ENCODE measurements around the gene OR51E1. TPM values are rescaled to one million over a fixed set of nuclear protein-coding genes. Genes with fewer than 3 reads are reported as not detected.

Gene OR51E1
- total and polyA plus RNA-seq, 10 of the 15 experiments (the other 5 are each of a cell fraction or from before 2014, with no cell fraction given): not detected

DNA sequence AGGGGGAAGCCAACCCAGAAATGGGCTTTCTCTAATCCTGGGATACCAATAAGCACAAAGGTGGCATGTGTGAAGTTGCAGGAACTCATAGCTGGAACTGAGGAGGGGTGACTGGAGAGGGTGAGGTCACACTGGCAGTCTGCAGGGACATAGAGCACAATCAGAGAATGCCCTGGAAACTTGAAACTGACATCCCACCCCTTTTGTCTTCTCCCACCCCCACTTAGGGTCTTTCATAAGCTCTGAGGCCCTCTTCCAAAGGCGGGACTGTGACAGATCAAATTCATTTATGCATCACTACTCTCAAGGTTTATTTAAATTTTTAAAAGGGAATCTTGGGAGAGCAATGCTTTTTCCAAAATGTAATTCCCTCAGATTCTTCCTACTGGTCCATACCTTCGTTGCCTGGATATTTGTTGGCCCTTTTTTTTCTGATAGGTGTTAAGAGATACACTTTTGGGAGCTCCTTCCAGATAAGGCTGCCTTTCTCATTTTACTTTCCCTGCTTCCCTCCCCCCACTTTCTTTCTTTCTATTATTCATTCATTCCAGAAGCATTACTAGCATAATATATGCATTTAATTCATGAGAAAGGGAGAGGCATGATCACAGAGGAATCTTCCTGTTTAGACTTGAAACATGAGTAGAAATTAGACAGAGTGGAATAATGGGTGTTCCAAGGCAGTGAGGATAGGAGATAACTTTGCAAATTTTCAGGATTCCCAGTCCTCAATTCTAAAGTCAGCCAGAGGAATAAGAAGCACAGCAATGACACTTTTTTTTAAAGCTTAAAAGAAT lies 39.0 kb downstream of the OR51E1 start (continued):
- TF ChIP-seq, protein P1, sequence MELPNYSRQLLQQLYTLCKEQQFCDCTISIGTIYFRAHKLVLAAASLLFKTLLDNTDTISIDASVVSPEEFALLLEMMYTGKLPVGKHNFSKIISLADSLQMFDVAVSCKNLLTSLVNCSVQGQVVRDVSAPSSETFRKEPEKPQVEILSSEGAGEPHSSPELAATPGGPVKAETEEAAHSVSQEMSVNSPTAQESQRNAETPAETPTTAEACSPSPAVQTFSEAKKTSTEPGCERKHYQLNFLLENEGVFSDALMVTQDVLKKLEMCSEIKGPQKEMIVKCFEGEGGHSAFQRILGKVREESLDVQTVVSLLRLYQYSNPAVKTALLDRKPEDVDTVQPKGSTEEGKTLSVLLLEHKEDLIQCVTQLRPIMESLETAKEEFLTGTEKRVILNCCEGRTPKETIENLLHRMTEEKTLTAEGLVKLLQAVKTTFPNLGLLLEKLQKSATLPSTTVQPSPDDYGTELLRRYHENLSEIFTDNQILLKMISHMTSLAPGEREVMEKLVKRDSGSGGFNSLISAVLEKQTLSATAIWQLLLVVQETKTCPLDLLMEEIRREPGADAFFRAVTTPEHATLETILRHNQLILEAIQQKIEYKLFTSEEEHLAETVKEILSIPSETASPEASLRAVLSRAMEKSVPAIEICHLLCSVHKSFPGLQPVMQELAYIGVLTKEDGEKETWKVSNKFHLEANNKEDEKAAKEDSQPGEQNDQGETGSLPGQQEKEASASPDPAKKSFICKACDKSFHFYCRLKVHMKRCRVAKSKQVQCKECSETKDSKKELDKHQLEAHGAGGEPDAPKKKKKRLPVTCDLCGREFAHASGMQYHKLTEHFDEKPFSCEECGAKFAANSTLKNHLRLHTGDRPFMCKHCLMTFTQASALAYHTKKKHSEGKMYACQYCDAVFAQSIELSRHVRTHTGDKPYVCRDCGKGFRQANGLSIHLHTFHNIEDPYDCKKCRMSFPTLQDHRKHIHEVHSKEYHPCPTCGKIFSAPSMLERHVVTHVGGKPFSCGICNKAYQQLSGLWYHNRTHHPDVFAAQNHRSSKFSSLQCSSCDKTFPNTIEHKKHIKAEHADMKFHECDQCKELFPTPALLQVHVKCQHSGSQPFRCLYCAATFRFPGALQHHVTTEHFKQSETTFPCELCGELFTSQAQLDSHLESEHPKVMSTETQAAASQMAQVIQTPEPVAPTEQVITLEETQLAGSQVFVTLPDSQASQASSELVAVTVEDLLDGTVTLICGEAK (IDR thresholded peaks at IDR 0.05; ENCODE audit: borderline replicate concordance): no peak
- no peak for TF ChIP-seq FOXK2 (IDR thresholded peaks at IDR 0.05)

DNA sequence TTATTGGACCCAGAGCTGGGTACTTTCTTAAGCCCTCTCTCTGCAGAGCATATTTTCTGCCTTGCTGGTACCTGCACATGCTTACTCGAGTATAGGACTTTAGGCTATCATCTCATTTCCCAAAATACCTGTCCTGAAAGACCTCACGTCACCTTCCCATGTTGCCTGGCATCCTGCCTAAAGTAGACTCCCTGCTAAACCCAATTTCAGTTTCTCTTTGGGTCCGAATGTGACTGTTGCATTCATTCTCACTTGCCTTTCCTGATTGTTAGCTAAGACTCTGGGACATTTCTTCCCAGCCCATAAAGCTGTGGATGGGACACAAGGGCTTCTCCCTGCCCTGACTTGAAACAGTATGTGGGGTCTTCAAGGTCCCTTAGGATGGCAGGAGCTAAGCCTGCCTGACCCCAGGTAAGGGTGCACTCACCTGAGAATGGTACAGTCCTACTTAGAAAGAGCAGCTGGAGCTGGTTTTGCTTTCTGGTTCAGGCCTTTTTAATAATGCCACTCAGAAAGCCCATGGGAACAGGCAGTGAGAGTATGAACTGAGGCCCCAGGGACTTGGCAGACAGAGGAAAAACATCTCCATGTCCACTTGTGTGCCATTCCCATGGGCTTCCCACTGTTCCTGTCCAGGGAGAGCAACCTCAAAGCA lies 41.0 kb downstream of the OR51E1 start:
- H3K9me3 ChIP-seq (replicated peaks; ENCODE audit: control insufficient read depth, insufficient read depth, low read length): no peaks in the 10 kb centered on the region
- no peaks in the 10 kb centered on the region for H3K79me2 ChIP-seq (ENCODE audit: control insufficient read depth, insufficient read depth, low read length)
- no peak for FAIRE-seq
- H4K20me1 ChIP-seq (ENCODE audit: control insufficient read depth, insufficient read depth): no peaks in the 10 kb centered on the region
- no peak overlapping the region for H3K4me3 ChIP-seq
- no peak overlapping the region for H2AFZ ChIP-seq (ENCODE audit: control insufficient read depth, low read depth, low read length)
- no peak overlapping the region for H3K4me2 ChIP-seq (ENCODE audit: control insufficient read depth, insufficient read depth)
- no peaks in the 10 kb centered on the region for H3K27me3 ChIP-seq (replicated peaks in 1 of 2; ENCODE audit: control insufficient read depth in 2 of 2, insufficient read depth in 2 of 2, low read length in 1 of 2)
- intact Hi-C loops (cut with micrococcal nuclease; ENCODE audit: unreplicated experiment) (no loop called here), in situ Hi-C loops (cut with MboI) (no loop called here)
- ChIA-PET POLR2A (no interaction called here), RAD21 (ENCODE audit: unreplicated experiment) (no interaction called here), SMC1A (ENCODE audit: uncharacterized antibody, unreplicated experiment) (no interaction called here), CTCF (no interaction called here)
- no peak for DNase-seq (ENCODE audit: low read depth, low spot score)
- BruUV-seq (replicated peaks): no TSS peak
- ATAC-seq: no peak
- 23% methylated on average over 3 of the region's 3 CpGs for WGBS (ENCODE audit: insufficient coverage, insufficient replicate concordance, low lambda C conversion rate, missing lambda C conversion rate)
- no peak for TF ChIP-seq BMI1 (IDR thresholded peaks at IDR 0.05; ENCODE audit: borderline replicate concordance)
- H3K9ac ChIP-seq (ENCODE audit: control insufficient read depth, insufficient read depth, low read length): no peak overlapping the region
- no peak overlapping the region for H3K27ac ChIP-seq (ENCODE audit: control insufficient read depth, insufficient read depth)
- no peaks in the 10 kb centered on the region for H3K4me1 ChIP-seq (ENCODE audit: control insufficient read depth, insufficient read depth, low read length)
- no peaks in the 10 kb centered on the region; a peak in 1 of 4 replicates for H3K36me3 ChIP-seq (ENCODE audit: control insufficient read depth in 2 of 2, insufficient read depth in 2 of 2, low read length in 1 of 2)
